HUES48 (cell line): ENCODE data around the gene IGF2R.

Source experiments
- H3K27ac ChIP-seq: one replicate; pipeline ENCODE4 v1.7.0; 2013; ENCODE audit warnings: low read depth, low read length, inconsistent platforms
- H3K27me3 ChIP-seq: 2 replicates; pipeline ENCODE4 v1.6.1; 2013; ENCODE audit warnings: mild to moderate bottlenecking, low read length; ENCODE audit not compliant: control insufficient read depth, insufficient read depth
- H3K36me3 ChIP-seq: 2 replicates; pipeline ENCODE4 v1.6.1; 2013; ENCODE audit warnings: low read length; ENCODE audit not compliant: control insufficient read depth, insufficient read depth
- H3K4me1 ChIP-seq: 2 replicates; pipeline ENCODE4 v1.6.1; 2013; ENCODE audit warnings: mild to moderate bottlenecking, low read length; ENCODE audit not compliant: control insufficient read depth, insufficient read depth
- H3K4me3 ChIP-seq: 2 replicates; pipeline ENCODE4 v1.5.1; 2013; ENCODE audit warnings: mild to moderate bottlenecking, low read depth, low read length
- H3K9ac ChIP-seq: 2 replicates; pipeline ENCODE4 v1.6.1; 2013; ENCODE audit warnings: mild to moderate bottlenecking, low read depth, low read length, moderate library complexity
- H3K9me3 ChIP-seq: 2 replicates; pipeline ENCODE4 v1.6.1; 2013; ENCODE audit warnings: low read length; ENCODE audit not compliant: control insufficient read depth, insufficient read depth

IGF2R gene

DNA sequence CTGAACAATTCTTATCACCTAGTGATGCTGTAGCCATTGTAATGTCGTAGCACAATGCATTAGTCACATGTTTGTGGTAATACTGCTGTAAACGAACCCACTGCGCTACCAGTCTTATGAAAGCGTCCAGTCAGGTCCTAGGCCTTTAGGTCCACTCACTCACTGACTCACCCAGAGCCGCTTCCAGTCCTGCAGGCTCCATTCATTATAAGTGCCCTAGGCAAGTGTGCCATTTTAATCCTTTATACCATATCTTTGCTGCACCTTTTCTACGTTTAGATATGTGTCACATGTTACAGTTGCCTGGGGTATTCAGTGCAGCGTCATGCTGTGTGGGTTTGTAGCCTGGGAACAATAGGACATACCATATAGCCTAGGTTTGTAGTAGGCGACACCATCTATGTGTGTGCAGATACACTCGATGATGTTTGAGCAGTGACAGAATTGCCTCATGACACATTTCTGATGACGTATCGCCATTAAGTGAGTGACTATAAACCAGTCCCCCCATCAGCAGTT, 15.4 kb downstream of the IGF2R start:
- peaks cover 42% of the 10 kb centered on the region for H3K4me1 ChIP-seq

DNA sequence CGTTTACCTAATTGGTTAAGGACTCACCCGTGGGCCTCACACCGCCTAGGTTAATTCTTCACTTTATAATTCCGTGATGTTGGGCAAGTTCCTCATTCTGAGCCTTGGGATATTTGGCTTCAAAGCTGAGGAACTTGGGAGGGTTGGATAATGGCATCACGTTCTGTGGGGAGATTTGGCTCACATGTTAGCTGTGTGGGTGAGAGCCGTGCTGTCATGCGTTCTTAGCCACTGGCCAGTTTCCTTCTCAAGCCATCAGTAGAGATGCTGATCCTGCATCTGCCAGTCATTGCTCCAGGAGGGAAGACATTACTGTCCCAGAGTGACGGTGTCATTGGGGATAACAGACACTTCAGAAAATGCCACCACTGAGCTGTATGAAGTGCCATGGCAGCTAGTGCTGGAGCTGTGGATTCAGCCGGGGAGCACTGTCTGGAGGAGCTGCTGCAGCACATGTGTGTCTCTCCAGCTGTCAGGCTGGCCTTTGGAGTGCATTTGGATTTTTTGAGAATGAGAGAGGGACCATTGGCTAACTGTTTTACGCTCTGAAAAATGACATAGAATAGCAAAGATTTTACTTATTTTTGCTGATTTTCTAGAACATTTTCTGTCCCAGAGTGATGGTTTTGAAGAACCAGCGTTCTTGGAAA, 16.5 kb downstream of the IGF2R start:
- no peaks in the 10 kb centered on the region for H3K9me3 ChIP-seq
- no peaks in the 10 kb centered on the region for H3K27me3 ChIP-seq

More for the DNA sequence above, 15.4 kb downstream of the IGF2R start:
- no peak overlapping the region for H3K4me3 ChIP-seq
- no peaks in the 10 kb centered on the region for H3K27me3 ChIP-seq
- no peaks in the 10 kb centered on the region for H3K36me3 ChIP-seq
- H3K9ac ChIP-seq = no peak overlapping the region
- no peaks in the 10 kb centered on the region for H3K9me3 ChIP-seq
- H3K27ac ChIP-seq = no peak overlapping the region

GRCh38 chr6:159988983-159989454, 20.1 kb downstream of the IGF2R start:
- Histone ChIP-seq H3K36me3 (peaks cover 7% of the 10 kb centered on the region; the same call in 1 of the 2 replicates), H3K9me3 (no peaks in the 10 kb centered on the region), H3K4me3 (no peak overlapping the region), H3K4me1 (peaks cover 24% of the 10 kb centered on the region), H3K27me3 (no peaks in the 10 kb centered on the region), H3K9ac (no peak overlapping the region), H3K27ac (peak overlapping the region; percentile 26)

More for the DNA sequence above, 16.5 kb downstream of the IGF2R start:
- H3K27ac ChIP-seq = no peak overlapping the region
- H3K4me1 ChIP-seq = peaks cover 35% of the 10 kb centered on the region
- no peak overlapping the region for H3K9ac ChIP-seq
- H3K4me3 ChIP-seq = no peak overlapping the region
- H3K36me3 ChIP-seq = no peaks in the 10 kb centered on the region

DNA sequence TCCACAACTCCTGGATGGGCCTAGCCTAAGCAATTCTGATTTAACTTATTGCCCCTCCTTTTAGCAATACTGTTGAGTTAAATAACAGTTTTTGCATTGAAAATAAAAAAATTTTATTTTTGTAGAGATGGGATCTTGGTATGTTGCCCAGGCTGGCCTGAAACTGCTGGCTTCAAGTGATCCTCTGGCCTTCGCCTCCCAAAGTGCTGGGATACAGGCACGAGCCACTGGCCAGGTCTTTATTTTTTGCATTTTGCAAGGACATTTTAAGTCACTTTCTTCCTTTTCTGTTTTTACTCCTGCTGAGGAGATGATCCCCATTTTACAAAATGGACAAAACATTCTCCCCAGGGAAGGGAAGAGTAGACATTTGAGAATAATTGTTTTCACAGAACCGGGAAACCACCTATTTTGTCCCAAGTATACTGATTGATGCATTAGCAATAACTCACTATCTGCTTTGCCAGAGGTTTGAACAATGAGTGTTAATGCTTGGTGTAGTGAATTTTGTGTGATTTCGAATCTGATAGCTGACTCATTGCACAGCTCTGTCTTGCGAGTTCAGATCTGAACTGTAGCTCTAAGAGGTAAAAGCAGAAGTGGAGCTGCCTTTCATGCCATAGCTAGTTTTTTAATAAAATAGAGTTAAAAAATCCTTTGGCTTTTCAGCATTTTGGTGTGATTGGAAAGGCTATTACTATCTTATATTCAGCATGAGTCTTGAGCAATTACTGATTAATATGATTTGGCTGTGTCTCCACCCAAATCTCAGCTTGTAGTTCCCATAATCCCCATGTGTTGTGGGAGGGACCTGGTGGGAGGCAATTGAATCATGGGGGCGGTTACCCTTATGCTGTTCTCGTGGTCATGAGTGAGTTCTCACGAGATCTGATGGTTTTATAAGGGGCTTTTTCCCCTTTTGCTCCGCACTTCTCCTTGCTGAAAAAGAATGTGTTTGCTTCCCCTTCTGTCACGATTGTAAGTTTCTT, 20.9 kb downstream of the IGF2R start:
- H3K4me1 ChIP-seq = peaks cover 24% of the 10 kb centered on the region
- H3K9me3 ChIP-seq = no peaks in the 10 kb centered on the region
- H3K27ac ChIP-seq = no peak overlapping the region
- H3K4me3 ChIP-seq = no peak overlapping the region
- peaks cover 7% of the 10 kb centered on the region; the same call in 1 of the 2 replicates for H3K36me3 ChIP-seq
- no peaks in the 10 kb centered on the region for H3K27me3 ChIP-seq
- H3K9ac ChIP-seq = no peak overlapping the region

DNA sequence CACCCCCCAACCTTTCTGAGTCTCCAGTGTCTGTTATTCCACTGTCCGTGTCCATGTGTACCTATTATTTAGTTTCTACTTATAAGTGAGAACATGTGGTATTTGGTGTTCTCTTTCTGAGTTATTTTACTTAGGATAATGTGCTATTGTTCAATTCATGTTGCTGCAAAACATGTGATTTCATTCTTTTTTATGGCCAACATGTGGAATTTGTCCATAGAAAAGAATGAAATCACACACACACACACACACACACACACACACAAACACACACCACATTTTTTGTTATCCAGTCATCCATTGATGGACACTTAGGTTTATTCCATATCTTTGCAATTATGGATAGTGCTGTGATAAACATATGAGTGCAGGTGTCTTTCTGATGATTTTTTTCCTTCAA, 23.5 kb downstream of the IGF2R start:
- Histone ChIP-seq H3K4me1 (peaks cover 39% of the 10 kb centered on the region), H3K4me3 (no peak overlapping the region), H3K27me3 (no peaks in the 10 kb centered on the region), H3K9ac (no peak overlapping the region), H3K27ac (no peak overlapping the region), H3K9me3 (no peaks in the 10 kb centered on the region), H3K36me3 (peaks cover 7% of the 10 kb centered on the region; the same call in 1 of the 2 replicates)

GRCh38 chr6:159995405-159995804, 26.5 kb downstream of the IGF2R start:
- Histone ChIP-seq H3K27me3 (no peaks in the 10 kb centered on the region), H3K9me3 (no peaks in the 10 kb centered on the region), H3K9ac (no peak overlapping the region), H3K4me1 (peaks cover 35% of the 10 kb centered on the region), H3K27ac (no peak overlapping the region), H3K36me3 (peaks cover 19% of the 10 kb centered on the region), H3K4me3 (no peak overlapping the region)

GRCh38 chr6:159996087-159996622, 27.3 kb downstream of the IGF2R start:
- Histone ChIP-seq H3K27ac (no peak overlapping the region), H3K27me3 (no peaks in the 10 kb centered on the region), H3K4me3 (no peak overlapping the region), H3K9me3 (no peaks in the 10 kb centered on the region), H3K9ac (no peak overlapping the region), H3K4me1 (peaks cover 35% of the 10 kb centered on the region), H3K36me3 (peaks cover 19% of the 10 kb centered on the region)

- Histone ChIP-seq H3K36me3 (peaks cover 19% of the 10 kb centered on the region), H3K27me3 (no peaks in the 10 kb centered on the region), H3K27ac (no peak overlapping the region), H3K4me1 (peaks cover 35% of the 10 kb centered on the region), H3K9ac (no peak overlapping the region), H3K4me3 (no peak overlapping the region), H3K9me3 (no peaks in the 10 kb centered on the region)
Observed at GRCh38 chr6:159996626-159997497, 28.0 kb downstream of the IGF2R start.

DNA sequence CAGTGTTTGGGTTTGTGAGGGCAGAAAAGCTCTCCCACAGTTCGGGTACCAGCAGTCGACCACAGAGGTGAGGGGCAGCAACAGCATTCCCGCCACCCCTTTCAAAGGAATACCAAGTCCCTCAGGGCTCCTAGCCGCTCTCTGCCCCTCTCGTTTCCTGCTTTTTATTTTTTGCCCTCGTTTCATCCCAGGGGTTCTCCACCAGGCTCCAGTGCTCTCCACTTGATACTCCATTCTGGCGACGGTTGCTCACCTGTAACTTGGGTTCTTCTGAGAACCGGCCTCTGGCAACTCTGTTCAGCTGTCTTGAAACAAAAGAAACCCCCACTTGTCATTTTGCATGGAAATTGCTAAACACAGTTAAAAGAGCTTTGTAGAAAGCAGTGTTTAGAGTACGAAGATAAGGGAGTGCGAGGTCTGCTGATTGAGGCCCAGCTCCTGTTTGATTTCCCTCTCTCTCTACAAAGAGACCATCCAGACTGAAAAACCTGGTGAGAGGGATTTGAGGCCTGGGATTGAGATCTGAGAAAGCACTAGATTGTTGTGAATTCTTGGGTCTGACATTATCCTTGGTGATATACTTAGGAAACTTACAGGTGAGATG, 28.7 kb downstream of the IGF2R start:
- Histone ChIP-seq H3K9ac (no peak overlapping the region), H3K27ac (peak overlapping the region; percentile 9), H3K27me3 (no peaks in the 10 kb centered on the region), H3K9me3 (no peaks in the 10 kb centered on the region), H3K4me3 (no peak overlapping the region), H3K4me1 (peaks cover 35% of the 10 kb centered on the region), H3K36me3 (peaks cover 14% of the 10 kb centered on the region)

DNA sequence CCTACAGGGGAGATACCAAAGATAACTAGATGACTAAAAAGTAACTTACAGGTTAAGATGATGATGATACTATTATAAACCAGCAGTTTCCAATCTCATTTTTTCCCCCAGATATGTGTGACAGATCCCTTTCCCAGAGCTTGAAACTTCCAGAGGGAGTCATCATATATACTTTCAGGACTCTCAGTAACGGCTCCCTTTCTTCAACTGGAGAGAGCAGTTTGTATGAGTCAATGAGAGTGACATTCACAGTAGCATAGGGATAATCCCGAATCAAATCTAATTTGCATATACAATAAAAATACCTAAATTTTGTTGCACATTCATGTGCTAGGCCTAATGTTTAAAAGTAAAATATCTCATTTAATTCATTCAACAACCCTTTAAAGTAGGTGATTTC, 29.7 kb downstream of the IGF2R start:
- Histone ChIP-seq H3K4me1 (peaks cover 29% of the 10 kb centered on the region), H3K27ac (no peak overlapping the region)

More for the DNA sequence above, 29.7 kb downstream of the IGF2R start:
- Histone ChIP-seq H3K9ac (no peak overlapping the region), H3K4me3 (no peak overlapping the region), H3K36me3 (peaks cover 11% of the 10 kb centered on the region), H3K27me3 (no peaks in the 10 kb centered on the region), H3K9me3 (no peaks in the 10 kb centered on the region)
